ENCODE data around the gene TCF21.

The TCF21 gene

GRCh38 chr6:133873538-133873937, 15.4 kb upstream of the TCF21 start:
- ATAC-seq (replicated peaks), result no peak

GRCh38 chr6:133877116-133877515, 11.8 kb upstream of the TCF21 start:
- no peak for ATAC-seq (replicated peaks)

More at GRCh38 chr6:133873538-133873937, 15.4 kb upstream of the TCF21 start:
- Mint-ChIP-seq H3K4me1 (no peaks in the 10 kb centered on the region), H3K27ac (no peak overlapping the region), H3K36me3 (no peaks in the 10 kb centered on the region), H3K4me3 (no peak overlapping the region), H3K9me3 (peaks cover 0 to 2% of the 10 kb centered on the region in 2 donors), H3K27me3 (peaks cover 28 to 36% of the 10 kb centered on the region in 2 donors)
- no peak for DNase-seq

GRCh38 chr6:133880006-133880405, 8.9 kb upstream of the TCF21 start:
- Mint-ChIP-seq H3K4me1 (no peaks in the 10 kb centered on the region), H3K9me3 (no peaks in the 10 kb centered on the region), H3K27me3 (peaks cover 26 to 51% of the 10 kb centered on the region in 2 donors), H3K36me3 (no peaks in the 10 kb centered on the region), H3K27ac (no peak overlapping the region), H3K4me3 (no peak overlapping the region)
- ATAC-seq (replicated peaks) (no peak), DNase-seq (no peak)

More at GRCh38 chr6:133877116-133877515, 11.8 kb upstream of the TCF21 start:
- no peaks in the 10 kb centered on the region for H3K4me1 Mint-ChIP-seq
- H3K27me3 Mint-ChIP-seq, result peaks cover 29 to 48% of the 10 kb centered on the region in 2 donors
- H3K36me3 Mint-ChIP-seq, result no peaks in the 10 kb centered on the region
- no peak overlapping the region for H3K4me3 Mint-ChIP-seq
- no peak for DNase-seq
- H3K27ac Mint-ChIP-seq, result no peak overlapping the region
- H3K9me3 Mint-ChIP-seq, result no peaks in the 10 kb centered on the region

DNA sequence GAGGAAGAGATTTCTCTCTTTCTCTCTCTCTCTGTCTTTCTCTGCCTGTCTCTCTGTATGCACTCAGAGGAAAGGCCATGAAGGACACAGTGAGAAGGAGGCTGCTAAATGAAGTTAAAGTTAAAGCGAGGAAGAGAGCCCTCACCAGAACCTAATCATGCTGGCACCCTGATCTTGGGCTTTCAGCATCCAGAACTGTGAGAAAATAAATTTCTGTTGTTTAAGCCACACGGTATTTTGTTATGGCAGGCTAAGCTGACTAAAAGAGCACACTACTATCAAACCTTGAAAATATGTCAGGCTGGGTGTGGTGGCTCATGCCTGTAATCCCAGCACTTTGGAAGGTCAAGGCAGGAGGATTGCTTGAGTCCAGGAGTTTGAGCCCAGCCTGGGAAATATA, 8.0 kb upstream of the TCF21 start:
- Mint-ChIP-seq H3K9me3 (no peaks in the 10 kb centered on the region), H3K27ac (no peak overlapping the region), H3K4me1 (no peaks in the 10 kb centered on the region), H3K36me3 (no peaks in the 10 kb centered on the region), H3K4me3 (no peak overlapping the region), H3K27me3 (peaks cover 22 to 52% of the 10 kb centered on the region in 2 donors)
- no peak for DNase-seq
- no peak for ATAC-seq (replicated peaks)

- H3K36me3 Mint-ChIP-seq, result no peaks in the 10 kb centered on the region
- no peak overlapping the region for H3K4me3 Mint-ChIP-seq
- H3K27me3 Mint-ChIP-seq, result peaks cover 47 to 72% of the 10 kb centered on the region in 2 donors
- H3K9me3 Mint-ChIP-seq, result no peaks in the 10 kb centered on the region
- ATAC-seq (replicated peaks) (no peak), DNase-seq (no peak)
- no peak overlapping the region for H3K27ac Mint-ChIP-seq
- H3K4me1 Mint-ChIP-seq, result peaks cover 12 to 28% of the 10 kb centered on the region in 2 donors
Measured at GRCh38 chr6:133886104-133886775, 2.7 kb upstream of the TCF21 start.

DNA sequence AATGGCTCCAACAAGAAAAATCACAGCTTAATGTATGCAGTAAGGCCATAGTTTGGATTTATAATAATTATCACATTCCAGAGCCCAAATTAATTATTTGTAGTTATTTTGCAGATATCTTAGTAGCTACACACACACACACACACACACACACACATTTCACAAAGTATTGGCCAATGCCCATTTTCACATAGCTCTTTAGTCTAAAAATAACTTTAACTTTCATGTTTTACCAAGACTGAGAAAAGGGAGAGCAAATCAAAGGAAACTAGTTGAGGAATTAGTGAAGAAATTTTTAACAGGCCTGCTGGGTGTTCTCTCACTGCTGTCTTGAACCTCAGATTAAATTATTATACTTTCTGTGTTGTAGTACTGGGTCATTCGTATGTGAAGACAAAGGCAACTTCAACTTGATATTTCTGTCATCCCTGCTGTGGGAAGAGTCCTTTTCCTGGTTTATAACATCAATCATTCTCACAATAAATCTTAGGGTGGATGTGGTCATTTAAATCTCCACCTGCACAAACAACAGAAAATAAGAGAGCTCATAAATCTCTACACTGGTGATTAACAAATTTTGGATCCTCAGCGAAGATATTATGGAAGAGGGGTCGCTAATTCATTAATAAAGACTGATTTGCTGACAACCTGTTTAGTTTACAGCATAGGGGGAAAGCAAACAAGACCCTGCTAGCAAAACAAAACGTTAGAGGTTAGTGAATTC, 1.6 kb upstream of the TCF21 start:
- H3K27ac Mint-ChIP-seq, result no peak overlapping the region
- ATAC-seq (replicated peaks), result no peak
- no peak overlapping the region for H3K4me3 Mint-ChIP-seq
- H3K4me1 Mint-ChIP-seq, result peaks cover 17 to 35% of the 10 kb centered on the region in 2 donors
- no peaks in the 10 kb centered on the region for H3K9me3 Mint-ChIP-seq
- H3K36me3 Mint-ChIP-seq, result no peaks in the 10 kb centered on the region
- peaks cover 52 to 79% of the 10 kb centered on the region in 2 donors for H3K27me3 Mint-ChIP-seq
- DNase-seq, result no peak

GRCh38 chr6:133887880-133888230, 1.1 kb upstream of the TCF21 start:
- ATAC-seq (replicated peaks), result no peak
- Mint-ChIP-seq H3K4me3 (no peak overlapping the region), H3K27me3 (peaks cover 53 to 78% of the 10 kb centered on the region in 2 donors), H3K9me3 (no peaks in the 10 kb centered on the region), H3K27ac (no peak overlapping the region), H3K4me1 (peaks cover 17 to 38% of the 10 kb centered on the region in 2 donors), H3K36me3 (no peaks in the 10 kb centered on the region)
- DNase-seq, result no peak

DNA sequence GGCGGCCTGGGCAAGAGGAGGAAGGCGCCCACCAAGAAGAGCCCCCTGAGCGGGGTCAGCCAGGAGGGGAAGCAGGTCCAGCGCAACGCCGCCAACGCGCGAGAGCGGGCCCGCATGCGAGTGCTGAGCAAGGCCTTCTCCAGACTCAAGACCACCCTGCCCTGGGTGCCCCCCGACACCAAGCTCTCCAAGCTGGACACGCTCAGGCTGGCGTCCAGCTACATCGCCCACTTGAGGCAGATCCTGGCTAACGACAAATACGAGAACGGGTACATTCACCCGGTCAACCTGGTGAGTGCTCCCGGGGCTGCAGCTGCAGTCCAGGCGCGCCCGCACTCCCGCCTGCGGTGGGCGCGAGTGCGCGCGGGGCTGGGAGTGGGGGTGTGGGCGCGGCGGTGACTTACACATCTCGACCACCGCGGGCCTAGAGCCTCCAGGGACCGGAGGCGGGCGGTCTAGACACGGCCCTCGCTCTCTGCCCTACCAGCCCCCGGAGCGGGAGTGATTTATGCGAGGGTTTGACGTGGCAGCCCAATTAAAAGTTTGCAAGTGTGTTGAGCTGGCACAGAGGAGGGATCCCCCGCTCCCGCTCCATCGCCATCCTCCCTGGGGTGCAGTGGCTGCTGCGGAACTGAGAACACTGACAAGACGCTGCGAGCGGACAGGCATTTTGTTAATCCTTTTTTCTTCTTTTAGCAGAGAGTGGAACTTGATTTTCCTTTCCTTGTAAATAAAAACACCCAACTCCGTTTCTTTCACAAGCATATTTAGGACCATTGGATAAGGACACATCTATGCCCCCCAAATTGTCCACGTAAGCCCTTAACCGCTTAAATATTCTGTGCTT, 867 bp downstream of the TCF21 start:
- Mint-ChIP-seq H3K36me3 (no peaks in the 10 kb centered on the region), H3K4me3 (peak overlapping the region; percentile 72 to 78), H3K4me1 (peaks cover 22 to 54% of the 10 kb centered on the region in 2 donors), H3K9me3 (peaks cover 0 to 4% of the 10 kb centered on the region in 2 donors), H3K27me3 (peaks cover 60 to 81% of the 10 kb centered on the region in 2 donors), H3K27ac (peak overlapping the region; percentile 70)
- ATAC-seq (replicated peaks), result peak; percentile 56 to 64
- peak; percentile 21 for DNase-seq

DNA sequence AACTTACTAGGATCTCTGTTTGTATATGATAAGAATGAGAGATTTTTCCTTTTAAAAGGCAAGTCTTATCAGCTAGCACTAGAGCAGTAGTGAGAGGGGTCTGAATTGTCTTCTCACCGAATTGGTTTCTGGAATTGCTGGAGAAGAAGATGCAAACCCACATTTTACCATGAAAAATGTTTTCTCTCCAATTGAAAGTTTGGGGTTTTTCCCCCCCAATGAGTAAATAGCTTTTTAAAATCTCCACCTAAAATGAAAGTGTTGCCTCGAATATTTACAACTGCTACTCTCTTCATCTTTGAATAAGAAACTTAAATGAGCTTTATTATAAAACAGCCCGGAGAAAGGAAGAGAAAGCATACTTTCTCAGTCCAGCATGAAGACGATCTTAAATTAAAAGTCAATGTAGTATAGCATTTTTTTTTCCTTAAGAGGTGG, 1.8 kb downstream of the TCF21 start:
- peak overlapping the region; percentile 52 for H3K27ac Mint-ChIP-seq
- H3K9me3 Mint-ChIP-seq, result peaks cover 0 to 4% of the 10 kb centered on the region in 2 donors
- peaks cover 70 to 83% of the 10 kb centered on the region in 2 donors for H3K27me3 Mint-ChIP-seq
- DNase-seq (no peak), ATAC-seq (replicated peaks) (no peak)
- no peaks in the 10 kb centered on the region for H3K36me3 Mint-ChIP-seq
- H3K4me3 Mint-ChIP-seq, result peak overlapping the region; percentile 81 to 82
- peaks cover 22 to 58% of the 10 kb centered on the region in 2 donors for H3K4me1 Mint-ChIP-seq

DNA sequence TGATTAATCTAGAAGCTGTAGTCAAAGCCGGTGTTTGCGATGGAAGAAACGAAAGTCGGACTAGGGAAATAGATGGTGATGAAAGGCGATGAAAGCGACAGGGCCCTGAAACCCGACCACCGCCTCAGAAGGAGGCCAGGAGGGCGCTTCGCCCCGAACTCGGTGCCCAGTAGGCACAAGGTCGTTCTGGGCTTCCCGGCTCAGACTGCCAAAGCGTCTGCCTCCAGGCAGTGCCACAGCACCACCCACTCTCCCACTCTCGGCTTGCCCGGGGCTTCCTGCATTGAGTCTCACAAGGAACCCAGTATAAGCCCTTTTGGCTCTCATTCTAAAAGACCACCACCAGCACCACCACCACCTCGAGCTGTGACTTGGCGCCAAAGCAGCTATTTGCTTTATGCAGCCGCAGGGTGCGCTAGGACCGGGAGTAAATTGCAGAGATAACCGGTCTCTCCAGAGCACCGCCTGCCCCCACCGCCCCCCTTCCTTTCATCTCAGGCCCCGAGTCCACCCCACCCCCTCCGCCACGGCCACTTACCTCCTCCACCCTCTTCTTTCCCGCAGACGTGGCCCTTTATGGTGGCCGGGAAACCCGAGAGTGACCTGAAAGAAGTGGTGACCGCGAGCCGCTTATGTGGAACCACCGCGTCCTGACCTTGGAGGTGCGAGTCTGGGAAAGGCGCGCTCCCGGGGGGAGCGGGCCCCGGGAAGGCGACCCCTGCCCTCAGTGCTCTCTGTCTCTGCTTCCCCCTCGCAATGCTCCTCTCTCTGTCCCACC, 2.4 kb downstream of the TCF21 start:
- Mint-ChIP-seq H3K4me3 (peak overlapping the region; percentile 81 to 82), H3K4me1 (peaks cover 22 to 63% of the 10 kb centered on the region in 2 donors), H3K36me3 (no peaks in the 10 kb centered on the region), H3K27me3 (peaks cover 74 to 85% of the 10 kb centered on the region in 2 donors), H3K27ac (peak overlapping the region; percentile 87), H3K9me3 (peaks cover 0 to 4% of the 10 kb centered on the region in 2 donors)
- ATAC-seq (replicated peaks) (peak; percentile 23 to 63), DNase-seq (no peak)

DNA sequence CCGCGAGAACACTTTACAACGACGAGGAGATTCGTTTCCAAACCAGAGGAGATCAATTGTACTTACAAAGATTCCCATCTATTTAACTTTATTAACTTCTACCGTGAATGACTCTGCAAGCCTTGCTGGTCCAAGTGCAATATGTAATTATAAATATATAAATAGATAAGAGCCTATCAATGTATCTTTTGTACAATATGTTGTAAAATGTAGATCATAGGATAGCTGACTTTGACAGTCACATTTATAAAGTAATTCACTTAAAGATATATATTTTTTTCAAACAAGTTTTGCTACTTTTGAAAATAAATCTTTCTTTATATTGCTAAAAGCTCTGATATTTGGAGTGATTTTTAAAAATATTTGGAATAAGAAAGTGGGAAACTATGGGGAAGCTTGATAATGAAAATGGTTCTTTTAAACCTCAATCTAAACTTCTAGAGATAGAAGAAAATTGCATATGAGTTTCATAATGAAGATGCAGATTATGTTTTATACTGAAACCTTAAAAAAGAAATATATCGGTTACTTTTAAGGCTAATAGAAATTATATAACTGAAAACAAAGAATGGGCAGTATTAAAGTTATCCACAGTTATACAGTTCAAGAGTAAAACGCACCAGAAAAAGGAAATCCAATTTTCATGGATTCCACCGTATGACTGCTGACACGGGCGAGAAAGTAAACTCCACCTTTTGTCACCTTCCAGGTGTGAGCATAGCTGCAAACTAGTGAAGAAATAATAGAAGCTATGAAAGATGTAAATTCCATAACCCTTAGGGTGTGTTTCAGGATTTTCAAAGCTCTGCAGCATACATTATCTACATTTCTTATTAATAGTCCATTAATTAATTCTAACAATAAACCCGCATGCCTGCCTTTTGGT, 3.3 kb downstream of the TCF21 start:
- H3K27ac Mint-ChIP-seq, result peak overlapping the region; percentile 87

DNA sequence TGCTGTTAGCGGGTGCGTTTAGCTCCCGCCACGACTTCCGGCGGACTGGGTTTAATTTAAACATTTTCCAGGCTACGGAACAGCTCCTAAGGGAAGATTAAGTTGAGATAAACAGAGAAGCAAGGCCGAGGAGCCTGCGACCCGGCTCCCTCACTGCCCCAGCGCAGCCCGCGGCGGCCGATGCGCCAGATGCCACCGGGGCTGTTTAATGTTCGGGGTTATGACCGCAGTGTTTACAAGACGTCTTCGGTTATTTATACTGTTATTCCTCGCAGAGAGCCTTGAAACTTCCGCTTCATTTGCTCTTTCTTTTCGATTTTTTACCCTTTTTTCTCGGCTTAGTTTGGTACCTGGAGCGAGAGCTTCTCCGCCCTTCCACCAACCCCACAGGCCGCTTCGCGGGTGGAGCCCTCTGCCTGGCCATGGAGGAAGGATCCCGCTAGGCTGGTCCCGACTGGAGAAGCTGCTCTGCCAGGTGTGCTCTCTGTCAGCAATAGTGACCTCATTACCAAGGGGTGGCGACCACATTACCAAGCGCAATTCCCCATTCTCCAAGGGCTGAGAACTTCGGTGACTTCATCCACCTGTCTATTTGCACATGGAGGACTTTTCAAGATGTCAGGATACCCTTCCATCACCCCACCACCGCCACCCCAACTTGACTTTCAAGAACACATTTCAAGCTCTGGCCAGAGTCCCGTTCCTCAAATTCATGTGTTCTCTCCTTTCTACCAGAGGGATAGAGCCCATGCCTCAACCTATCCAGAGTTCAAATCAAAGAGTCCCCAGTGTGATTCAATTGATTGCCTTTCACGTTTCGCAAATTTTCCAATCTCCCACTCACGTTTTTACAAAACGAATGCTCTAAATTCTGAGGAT, 4.1 kb downstream of the TCF21 start:
- H3K27ac Mint-ChIP-seq, result peak overlapping the region; percentile 37

More for the DNA sequence above, 3.3 kb downstream of the TCF21 start:
- DNase-seq (no peak), ATAC-seq (replicated peaks) (no peak)
- Mint-ChIP-seq H3K36me3 (no peaks in the 10 kb centered on the region), H3K27me3 (peaks cover 76 to 89% of the 10 kb centered on the region in 2 donors), H3K4me1 (peaks cover 22 to 63% of the 10 kb centered on the region in 2 donors), H3K4me3 (peak overlapping the region; percentile 81 to 82), H3K9me3 (peaks cover 0 to 4% of the 10 kb centered on the region in 2 donors)

More for the DNA sequence above, 4.1 kb downstream of the TCF21 start:
- H3K4me3 Mint-ChIP-seq, result peak overlapping the region; percentile 36 to 59
- ATAC-seq (replicated peaks) (no peak), DNase-seq (no peak)
- H3K27me3 Mint-ChIP-seq, result peaks cover 71 to 89% of the 10 kb centered on the region in 2 donors
- H3K36me3 Mint-ChIP-seq, result no peaks in the 10 kb centered on the region
- H3K9me3 Mint-ChIP-seq, result peaks cover 0 to 4% of the 10 kb centered on the region in 2 donors
- peaks cover 22 to 63% of the 10 kb centered on the region in 2 donors for H3K4me1 Mint-ChIP-seq
